Muscle layer of colon (tissue), 2 donors: ENCODE results near the gene RAD51B.
A peak's percentile ranks its signal among the peaks of the same experiment; 100 is the strongest.

Source experiments
- H3K27ac ChIP-seq: one replicate; pipeline ENCODE4 v1.7.0; 2013; ENCODE audit warnings: low read depth, mild to moderate bottlenecking, low read length, moderate library complexity
- H3K27me3 ChIP-seq, 2 donors: one replicate each; pipeline ENCODE4 v1.7.0; 2013; ENCODE audit warnings: low read length in 2 of 2, mild to moderate bottlenecking in 2 of 2; ENCODE audit not compliant: insufficient read depth in 2 of 2, control insufficient read depth in 1 of 2
- H3K36me3 ChIP-seq: one replicate; pipeline ENCODE4 v1.7.0; 2013; ENCODE audit warnings: mild to moderate bottlenecking, low read length; ENCODE audit not compliant: insufficient read depth
- H3K4me1 ChIP-seq: one replicate; pipeline ENCODE4 v1.7.0; 2013; ENCODE audit warnings: mild to moderate bottlenecking, low read length; ENCODE audit not compliant: insufficient read depth
- H3K4me3 ChIP-seq, 2 donors: one replicate each; pipeline ENCODE4 v1.7.0; 2013; ENCODE audit warnings: low read length in 2 of 2, low read depth in 1 of 2, mild to moderate bottlenecking in 1 of 2, moderate library complexity in 1 of 2
- H3K9ac ChIP-seq: one replicate; pipeline ENCODE4 v1.7.0; 2013; ENCODE audit warnings: low read length
- H3K9me3 ChIP-seq: one replicate; pipeline ENCODE4 v1.7.0; 2013; ENCODE audit warnings: mild to moderate bottlenecking, low read length
- donor health status: abdominal sarcoma.
- donor health status: Adenocarcinoma of cecum.

The RAD51B gene

DNA sequence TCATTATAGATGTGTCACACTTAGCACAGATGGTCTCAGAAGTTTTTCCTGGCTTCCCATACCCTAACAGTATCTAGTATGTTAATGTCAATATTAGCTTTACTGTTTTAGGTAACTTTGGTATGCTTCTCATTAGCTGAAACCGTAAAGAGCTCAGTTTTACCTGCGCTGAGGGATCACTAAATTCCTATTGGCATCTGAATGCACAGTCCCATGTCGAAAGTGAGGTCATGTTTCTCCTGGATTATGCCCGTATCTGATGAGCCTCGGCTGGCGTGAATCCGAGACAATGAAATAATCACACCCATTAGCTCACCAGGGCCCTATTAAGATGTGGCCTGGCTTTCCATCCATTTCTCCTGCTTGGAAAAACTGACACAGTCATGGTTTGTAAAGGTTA is 555.1 kb downstream of the RAD51B start:
- peaks cover 37% of the 10 kb centered on the region for H3K4me1 ChIP-seq
- no peak overlapping the region for H3K4me3 ChIP-seq
- peak overlapping the region; percentile 59 for H3K27ac ChIP-seq
- no peaks in the 10 kb centered on the region for H3K36me3 ChIP-seq
- H3K9me3 ChIP-seq: no peaks in the 10 kb centered on the region
- no peaks in the 10 kb centered on the region for H3K27me3 ChIP-seq
- H3K9ac ChIP-seq: no peak overlapping the region

DNA sequence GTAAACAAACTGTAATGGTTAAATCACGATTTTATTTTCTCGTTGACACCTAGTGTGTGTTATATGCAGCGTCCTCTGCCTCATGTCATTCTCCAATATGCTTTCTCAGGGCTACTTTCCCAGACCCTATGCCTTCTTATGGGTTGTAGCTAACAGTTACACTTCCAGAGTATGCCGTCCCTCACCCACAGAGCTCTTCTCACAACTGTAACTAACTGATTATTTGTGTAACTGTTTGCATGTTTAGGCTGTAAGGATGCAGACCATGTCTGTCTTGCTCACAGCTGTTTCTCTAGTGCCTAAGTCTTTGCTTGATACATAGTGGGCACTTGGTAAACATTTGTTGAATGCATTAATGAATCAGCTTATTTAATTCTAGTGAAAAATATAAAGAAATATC is 555.8 kb downstream of the RAD51B start:
- Histone ChIP-seq H3K4me1 (peaks cover 44% of the 10 kb centered on the region), H3K9ac (no peak overlapping the region), H3K36me3 (no peaks in the 10 kb centered on the region), H3K9me3 (no peaks in the 10 kb centered on the region), H3K4me3 (no peak overlapping the region), H3K27me3 (no peaks in the 10 kb centered on the region), H3K27ac (peak overlapping the region; percentile 59)

DNA sequence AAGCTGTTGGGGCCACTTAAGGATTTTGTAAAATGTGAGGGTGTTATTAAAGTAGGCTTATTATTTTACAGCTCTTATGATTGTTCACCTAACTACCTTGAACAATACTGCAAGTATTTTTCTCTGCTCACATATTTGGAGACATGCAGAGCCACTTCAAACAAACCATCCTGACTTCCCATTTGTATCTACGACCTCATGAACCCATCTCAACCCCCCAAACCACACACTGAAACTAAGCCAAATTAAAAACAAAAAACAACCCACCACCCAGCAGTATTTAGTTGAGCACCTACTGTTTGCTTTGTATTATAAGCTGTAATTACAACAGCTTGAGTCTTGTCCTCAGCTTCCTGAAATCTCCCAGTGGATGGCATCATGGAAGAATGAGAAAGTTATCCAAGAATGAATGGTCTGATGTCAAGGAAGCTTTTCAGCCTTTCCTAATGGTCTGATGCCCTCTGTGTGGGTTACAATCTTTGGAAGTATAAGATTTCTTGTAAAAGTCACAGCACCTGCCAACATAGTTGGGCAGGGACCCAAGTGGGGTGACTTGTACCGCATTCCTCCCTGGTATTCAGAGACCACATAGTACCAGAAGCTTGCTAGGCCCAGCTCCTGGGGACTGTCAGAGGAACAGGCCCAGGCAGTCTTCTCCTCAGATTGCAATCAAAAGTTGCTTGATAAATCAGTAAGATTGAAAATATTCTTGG is 556.6 kb downstream of the RAD51B start:
- Histone ChIP-seq H3K36me3 (no peaks in the 10 kb centered on the region), H3K9ac (no peak overlapping the region), H3K4me3 (no peak overlapping the region), H3K27me3 (no peaks in the 10 kb centered on the region), H3K4me1 (peaks cover 49% of the 10 kb centered on the region), H3K9me3 (no peaks in the 10 kb centered on the region), H3K27ac (peak overlapping the region; percentile 84)

DNA sequence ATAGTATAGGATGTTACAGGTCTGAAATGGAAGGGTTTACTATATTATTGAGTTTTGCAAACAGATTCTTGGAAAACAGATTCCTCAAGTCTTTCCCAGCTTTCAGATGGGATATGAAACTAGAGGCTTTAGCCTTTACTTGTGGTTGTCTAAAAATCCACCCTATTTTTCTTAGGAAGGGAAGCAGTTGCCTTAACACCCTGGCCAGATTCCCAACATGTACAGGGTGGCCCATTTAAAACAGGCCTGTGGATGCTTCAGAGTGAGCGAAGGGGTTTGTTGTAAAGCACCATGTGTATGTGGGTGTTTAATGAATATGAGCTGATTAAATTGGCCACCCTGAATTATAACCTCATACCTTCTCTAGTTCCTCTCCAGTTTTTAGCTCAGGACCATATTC is 557.4 kb downstream of the RAD51B start:
- peaks cover 49% of the 10 kb centered on the region for H3K4me1 ChIP-seq
- H3K9ac ChIP-seq: no peak overlapping the region
- no peaks in the 10 kb centered on the region for H3K36me3 ChIP-seq
- H3K4me3 ChIP-seq: no peak overlapping the region
- H3K27me3 ChIP-seq: no peaks in the 10 kb centered on the region
- H3K27ac ChIP-seq: peak overlapping the region; percentile 84
- H3K9me3 ChIP-seq: no peaks in the 10 kb centered on the region

DNA sequence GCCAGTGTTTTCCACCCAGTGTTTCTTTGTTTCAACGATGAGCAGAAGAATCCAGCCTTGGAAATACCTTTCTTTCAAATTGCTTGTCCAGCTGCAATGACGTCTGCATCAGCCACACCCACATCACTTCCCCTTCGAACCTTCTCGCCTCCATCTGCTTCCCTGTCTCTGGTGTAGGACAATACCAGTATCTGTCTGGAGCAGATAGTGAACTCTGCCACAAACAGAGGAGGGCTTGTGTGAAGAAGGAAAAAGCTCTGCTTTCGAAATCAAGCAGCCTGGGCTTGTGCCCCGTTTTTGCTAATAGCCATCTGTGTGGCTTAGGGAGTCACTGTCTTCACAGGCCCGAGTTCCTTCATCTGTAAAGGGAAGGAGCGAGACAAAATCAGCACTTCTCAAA is 557.9 kb downstream of the RAD51B start:
- no peak overlapping the region for H3K9ac ChIP-seq
- no peaks in the 10 kb centered on the region for H3K36me3 ChIP-seq
- no peak overlapping the region for H3K4me3 ChIP-seq
- H3K4me1 ChIP-seq: peaks cover 49% of the 10 kb centered on the region
- H3K27me3 ChIP-seq: no peaks in the 10 kb centered on the region
- H3K27ac ChIP-seq: peak overlapping the region; percentile 84
- H3K9me3 ChIP-seq: no peaks in the 10 kb centered on the region

DNA sequence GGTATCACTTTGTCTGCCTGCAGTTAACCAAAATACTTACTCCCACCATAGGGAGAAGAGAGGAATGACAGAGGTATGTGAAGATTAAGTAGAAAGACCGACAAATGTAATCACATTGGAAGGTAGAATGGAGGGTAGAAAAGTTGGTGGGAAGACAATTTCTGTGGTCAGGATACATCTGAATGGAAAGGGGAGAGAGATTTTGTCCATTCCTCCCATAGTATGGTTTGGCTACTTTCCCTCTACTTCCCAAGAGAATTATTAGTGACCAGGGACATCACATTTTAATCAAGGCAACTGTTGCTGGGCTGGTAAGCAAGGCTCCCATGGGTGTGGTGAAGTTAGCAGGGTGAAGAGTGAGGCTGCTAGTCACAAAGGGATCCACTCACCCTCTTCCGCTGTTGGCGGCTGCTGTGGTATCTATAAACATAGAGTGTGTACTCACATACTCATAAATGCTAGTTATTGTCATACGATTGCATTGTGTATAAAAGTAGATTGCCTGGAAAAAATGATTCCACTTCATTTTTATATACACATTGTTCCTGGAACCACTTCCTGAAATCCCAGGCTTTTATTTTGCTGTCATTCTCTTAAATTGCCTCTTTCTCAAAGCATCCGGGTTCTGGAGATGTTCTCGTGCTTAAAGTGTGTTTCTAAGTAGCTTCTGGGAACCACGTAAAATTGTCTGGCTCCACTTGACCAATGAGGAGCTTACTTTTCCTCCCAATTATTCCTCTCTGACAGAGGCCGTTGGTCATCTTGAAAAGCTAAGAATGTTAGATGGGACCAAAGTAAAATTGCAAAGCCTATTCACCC is 560.1 kb downstream of the RAD51B start:
- H3K4me3 ChIP-seq: peak overlapping the region in 1 of 2 donors; percentile 19
- peaks cover 58% of the 10 kb centered on the region for H3K4me1 ChIP-seq
- peak overlapping the region; percentile 69 for H3K27ac ChIP-seq
- H3K27me3 ChIP-seq: no peaks in the 10 kb centered on the region
- H3K9me3 ChIP-seq: no peaks in the 10 kb centered on the region
- H3K9ac ChIP-seq: no peak overlapping the region
- no peaks in the 10 kb centered on the region for H3K36me3 ChIP-seq

DNA sequence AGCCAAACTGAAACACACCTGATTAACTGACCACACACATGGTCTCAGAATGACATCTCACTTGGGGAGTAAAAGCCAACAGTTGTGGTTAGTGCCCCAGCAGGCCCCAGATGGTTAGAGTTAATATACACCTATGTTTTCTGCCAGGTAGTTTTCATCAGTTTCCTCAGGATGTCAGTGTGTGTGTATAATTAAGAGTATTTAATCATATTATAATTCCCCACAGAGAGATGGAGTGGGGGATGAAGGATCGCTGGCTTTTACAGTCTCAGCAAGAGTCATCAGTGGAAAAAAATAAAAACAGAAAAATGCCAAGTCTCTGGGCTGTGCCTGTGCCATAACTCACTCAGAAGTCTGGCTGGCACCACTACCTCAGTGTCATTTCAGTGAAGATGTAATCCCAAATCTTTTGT is 560.8 kb downstream of the RAD51B start:
- Histone ChIP-seq H3K4me1 (peaks cover 58% of the 10 kb centered on the region), H3K9ac (no peak overlapping the region), H3K27me3 (no peaks in the 10 kb centered on the region), H3K9me3 (no peaks in the 10 kb centered on the region), H3K27ac (peak overlapping the region; percentile 69), H3K4me3 (peak overlapping the region in 1 of 2 donors; percentile 19), H3K36me3 (no peaks in the 10 kb centered on the region)

DNA sequence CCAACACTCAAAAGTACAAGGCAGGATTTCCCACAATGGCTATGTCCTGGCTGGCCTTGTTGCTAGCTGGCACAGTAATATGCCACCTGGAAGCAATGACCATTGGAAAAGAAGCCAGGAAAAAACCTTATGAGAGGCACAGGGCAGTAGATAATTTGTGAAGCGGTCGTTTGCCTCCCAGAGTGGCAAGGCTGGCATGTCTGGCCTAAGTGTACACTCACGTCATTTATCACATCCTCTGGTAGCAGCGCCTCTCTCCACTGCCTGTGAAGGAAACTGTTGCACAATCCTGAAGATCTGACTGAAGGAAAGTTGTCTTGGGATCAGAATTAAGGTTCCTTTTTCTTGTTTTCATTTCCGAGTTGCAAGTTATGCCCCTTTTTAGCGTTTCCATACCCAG is 564.8 kb downstream of the RAD51B start:
- Histone ChIP-seq H3K4me1 (peaks cover 68% of the 10 kb centered on the region), H3K27me3 (no peaks in the 10 kb centered on the region), H3K27ac (peak overlapping the region; percentile 82), H3K9ac (no peak overlapping the region), H3K36me3 (no peaks in the 10 kb centered on the region), H3K4me3 (no peak overlapping the region), H3K9me3 (no peaks in the 10 kb centered on the region)

DNA sequence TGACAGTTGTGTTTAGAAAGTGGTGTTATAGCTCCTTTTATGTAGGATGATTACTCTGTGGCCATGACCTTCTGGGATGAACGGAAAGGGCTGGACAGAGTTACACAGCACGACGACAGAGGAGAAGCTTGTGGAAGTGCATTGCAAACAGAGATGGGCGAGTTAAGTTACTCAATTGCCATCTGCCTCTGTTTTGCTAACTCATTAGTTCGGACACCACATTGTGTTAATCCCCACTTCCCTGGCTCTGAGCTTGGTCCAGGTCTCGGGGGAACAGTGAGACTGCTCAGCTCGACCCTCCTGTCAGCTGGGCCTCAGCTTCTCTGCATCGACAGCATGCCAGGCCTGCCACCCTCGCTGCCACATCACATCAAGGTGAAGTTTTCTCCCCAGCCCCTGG is 565.3 kb downstream of the RAD51B start:
- Histone ChIP-seq H3K9me3 (no peaks in the 10 kb centered on the region), H3K4me3 (no peak overlapping the region), H3K4me1 (peaks cover 68% of the 10 kb centered on the region), H3K9ac (no peak overlapping the region), H3K36me3 (no peaks in the 10 kb centered on the region), H3K27ac (peak overlapping the region; percentile 82), H3K27me3 (no peaks in the 10 kb centered on the region)

DNA sequence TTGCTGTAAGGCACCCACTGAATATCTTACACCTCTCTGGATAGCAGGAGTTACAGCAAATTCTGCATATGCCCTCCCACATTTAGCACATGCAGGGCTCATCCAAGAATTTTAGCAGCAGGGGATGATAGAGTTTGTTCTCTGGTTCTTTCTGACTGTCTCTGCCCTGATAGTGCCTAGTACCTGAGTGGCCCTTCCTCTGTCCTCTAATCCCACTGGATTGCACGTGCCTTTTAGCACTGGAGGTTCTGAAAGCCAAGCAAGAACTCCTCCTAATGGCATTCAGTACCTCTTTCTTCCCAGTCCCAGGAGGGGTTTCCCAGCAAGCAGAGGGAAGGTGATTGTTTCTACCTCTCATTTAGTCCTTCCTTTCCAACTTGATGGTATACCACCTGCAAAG is 566.9 kb downstream of the RAD51B start:
- H3K4me3 ChIP-seq: peak overlapping the region in 1 of 2 donors; percentile 1
- no peaks in the 10 kb centered on the region for H3K36me3 ChIP-seq
- H3K9me3 ChIP-seq: no peaks in the 10 kb centered on the region
- no peak overlapping the region for H3K9ac ChIP-seq
- H3K27ac ChIP-seq: peak overlapping the region; percentile 68
- peaks cover 74% of the 10 kb centered on the region for H3K4me1 ChIP-seq
- no peaks in the 10 kb centered on the region for H3K27me3 ChIP-seq

DNA sequence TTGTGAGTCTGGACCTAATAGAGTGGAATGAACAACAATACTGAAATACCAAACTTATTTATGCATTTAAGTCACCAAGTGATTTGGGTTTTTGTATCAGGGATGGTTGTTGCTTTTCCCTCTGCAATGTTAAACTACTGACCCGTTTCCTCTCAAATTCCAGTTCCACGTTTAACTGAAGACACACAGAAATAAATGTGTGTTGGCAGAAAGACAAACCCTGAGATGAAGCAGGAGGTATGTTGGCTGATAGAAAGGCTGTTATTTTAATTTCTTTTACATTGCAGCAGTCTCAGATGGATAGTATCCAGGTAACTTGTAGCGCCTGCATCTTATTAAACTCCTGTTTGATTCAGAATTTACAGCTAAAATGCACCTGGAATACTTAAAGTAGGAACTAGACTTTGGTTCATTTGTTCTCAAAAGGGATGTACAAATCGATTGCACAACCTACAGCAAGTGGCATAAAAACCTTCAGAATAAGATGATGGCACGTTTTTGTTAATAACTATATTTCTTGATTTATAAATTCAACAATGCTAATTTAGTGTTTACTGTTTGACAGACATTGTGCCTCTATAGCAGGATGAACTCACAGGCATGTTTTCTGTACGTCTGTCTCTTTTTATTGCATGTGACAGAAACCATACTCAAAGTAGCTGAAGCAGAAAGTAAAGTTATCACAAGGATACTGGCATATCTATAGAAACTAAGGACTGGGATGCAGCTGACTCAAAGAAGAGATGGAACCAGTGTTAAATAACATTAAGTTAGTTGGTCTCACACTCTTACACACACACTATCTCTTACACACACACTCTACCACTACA is 567.6 kb downstream of the RAD51B start:
- no peak overlapping the region for H3K9ac ChIP-seq
- no peaks in the 10 kb centered on the region for H3K9me3 ChIP-seq
- no peaks in the 10 kb centered on the region for H3K27me3 ChIP-seq
- peak overlapping the region; percentile 68 for H3K27ac ChIP-seq
- H3K4me3 ChIP-seq: peak overlapping the region in 1 of 2 donors; percentile 1
- no peaks in the 10 kb centered on the region for H3K36me3 ChIP-seq
- peaks cover 81% of the 10 kb centered on the region for H3K4me1 ChIP-seq
